Right atrium auricular region (tissue), 2 donors: ENCODE data around the gene TRIO. TPM values are rescaled to one million over a fixed set of nuclear protein-coding genes. Genes with fewer than 3 reads are reported as not detected.

Source experiments
- DNase-seq: peaks from one replicate; pipeline ENCODE4 v3.0.0-alpha.2; 2019; ENCODE audit warnings: low spot score
- H3K27ac ChIP-seq, 2 donors: fragments of 200-600 bp; sonication (generic); 1 replicate in 1 of 2; 2 replicates in 1 of 2; pipeline ENCODE4 v1.5.1; 2016 to 2019
- H3K27me3 ChIP-seq, 2 donors: fragments of 200-600 bp; sonication (generic); one replicate each; pipeline versions ENCODE4 v1.5.1 to v1.6.0; 2017 to 2019
- H3K36me3 ChIP-seq: fragments of 200-600 bp; sonication (generic); one replicate; pipeline ENCODE4 v1.5.1; 2016
- H3K4me1 ChIP-seq, 2 donors: fragments of 200-600 bp; sonication (generic); one replicate each; pipeline versions ENCODE4 v1.5.1 to v1.6.0; 2017 to 2019
- H3K4me3 ChIP-seq, 2 donors: fragments of 200-600 bp; sonication (generic); 1 replicate in 1 of 2; 2 replicates in 1 of 2; pipeline ENCODE4 v1.5.1; 2017 to 2019; ENCODE audit warnings: mild to moderate bottlenecking in 1 of 2, moderate library complexity in 1 of 2
- H3K9me3 ChIP-seq, 2 donors: fragments of 200-600 bp; sonication (generic); one replicate each; pipeline ENCODE4 v1.5.1; 2019
- CTCF ChIP-seq, 2 donors: fragments of 200-600 bp; sonication (generic); IDR thresholded peaks; one replicate each; pipeline ENCODE4 v1.5.1; 2019; ENCODE audit warnings: antibody characterized with exemption in 2 of 2
- total RNA-seq, 2 donors: library from RNA; depleted of rRNA; stranded (reverse); fragments of >200 nt; gene quantifications; one replicate each; pipeline ENCODE4 v1.1.0, GENCODE V29; 2016

TRIO gene
- total RNA-seq, 2 donors from 2014 or later: 51.6 to 67.0 TPM

- TF ChIP-seq CTCF (IDR thresholded peaks at IDR 0.05): no peak
Measured at GRCh38 chr5:14138608-14139540, 4.3 kb upstream of the TRIO start.

GRCh38 chr5:14141764-14142163 is 1.4 kb upstream of the TRIO start:
- no peak overlapping the region for H3K27ac ChIP-seq
- no peaks in the 10 kb centered on the region for H3K9me3 ChIP-seq
- no peak for DNase-seq
- peaks cover 0 to 25% of the 10 kb centered on the region in 2 donors for H3K4me1 ChIP-seq
- no peaks in the 10 kb centered on the region for H3K27me3 ChIP-seq
- H3K36me3 ChIP-seq: no peaks in the 10 kb centered on the region
- no peak for TF ChIP-seq CTCF (IDR thresholded peaks at IDR 0.05)
- H3K4me3 ChIP-seq: no peak overlapping the region

More at GRCh38 chr5:14138608-14139540, 4.3 kb upstream of the TRIO start:
- Histone ChIP-seq H3K4me3 (no peak overlapping the region), H3K9me3 (no peaks in the 10 kb centered on the region), H3K36me3 (no peaks in the 10 kb centered on the region), H3K4me1 (peaks cover 0 to 7% of the 10 kb centered on the region in 2 donors), H3K27ac (no peak overlapping the region), H3K27me3 (no peaks in the 10 kb centered on the region)
- no peak for DNase-seq

- DNase-seq: no peak
- no peak for TF ChIP-seq CTCF (IDR thresholded peaks at IDR 0.05)
- Histone ChIP-seq H3K9me3 (no peaks in the 10 kb centered on the region), H3K27me3 (no peaks in the 10 kb centered on the region), H3K36me3 (no peaks in the 10 kb centered on the region), H3K4me3 (peak overlapping the region; percentile 54 to 83), H3K27ac (peak overlapping the region; percentile 91 to 92), H3K4me1 (peaks cover 0 to 30% of the 10 kb centered on the region in 2 donors)
Measured at GRCh38 chr5:14142202-14142826, 828 bp upstream of the TRIO start.

- no peak for TF ChIP-seq CTCF (IDR thresholded peaks at IDR 0.05)
- DNase-seq: no peak
- Histone ChIP-seq H3K36me3 (no peaks in the 10 kb centered on the region), H3K27me3 (no peaks in the 10 kb centered on the region), H3K4me3 (peak overlapping the region; percentile 83), H3K4me1 (peaks cover 0 to 42% of the 10 kb centered on the region in 2 donors), H3K9me3 (no peaks in the 10 kb centered on the region), H3K27ac (peak overlapping the region; percentile 92 to 94)
Measured at GRCh38 chr5:14143546-14143840, 351 bp downstream of the TRIO start.

- no peak for TF ChIP-seq CTCF (IDR thresholded peaks at IDR 0.05)
- peak; percentile 60 for DNase-seq
- peak overlapping the region; percentile 83 for H3K4me3 ChIP-seq
- no peaks in the 10 kb centered on the region for H3K9me3 ChIP-seq
- no peaks in the 10 kb centered on the region for H3K27me3 ChIP-seq
- peak overlapping the region; percentile 92 to 94 for H3K27ac ChIP-seq
- H3K4me1 ChIP-seq: peaks cover 0 to 47% of the 10 kb centered on the region in 2 donors
- H3K36me3 ChIP-seq: no peaks in the 10 kb centered on the region
Measured at GRCh38 chr5:14143841-14144585, 871 bp downstream of the TRIO start.
